GM19395 (cell line): ENCODE results near the gene EHHADH.

Experiments used
- ATAC-seq: cut with Tn5 transposase; IDR thresholded peaks from one replicate; pipeline ENCODE4 v1.9.1; 2021; ENCODE audit warnings: mild to moderate bottlenecking, moderate library complexity; ENCODE audit not compliant: unreplicated experiment

The EHHADH gene

GRCh38 chr3:185151101-185151963, 102.5 kb downstream of the EHHADH start:
- no peak for ATAC-seq

- ATAC-seq, result no peak
Observed at GRCh38 chr3:185150561-185150960, 103.3 kb downstream of the EHHADH start.

- ATAC-seq, result no peak
Observed at GRCh38 chr3:185149591-185149990, 104.3 kb downstream of the EHHADH start.

- ATAC-seq, result no peak
Observed at GRCh38 chr3:185145511-185145910, 108.3 kb downstream of the EHHADH start.

- no peak for ATAC-seq
Observed at GRCh38 chr3:185144784-185145183, 109.1 kb downstream of the EHHADH start.
